A172 (cell line): ENCODE results near the gene PTGR3. TPM values are rescaled to one million over a fixed set of nuclear protein-coding genes. Genes with fewer than 3 reads are reported as not detected.
A peak's percentile ranks its signal among the peaks of the same experiment; 100 is the strongest.

Experiments used
- DNase-seq: peaks from one replicate; pipeline ENCODE4 v3.0.0-alpha.2; 2015; ENCODE audit warnings: low spot score
- total RNA-seq: library from RNA; depleted of rRNA; stranded (reverse); fragments of >200 nt; shearing (Covaris generic); gene quantifications from 2 replicates; pipeline ENCODE4 v1.2.3, GENCODE V29; 2014

Gene PTGR3
- total RNA-seq, 1 experiment from 2014 or later = 7.6 TPM

DNA sequence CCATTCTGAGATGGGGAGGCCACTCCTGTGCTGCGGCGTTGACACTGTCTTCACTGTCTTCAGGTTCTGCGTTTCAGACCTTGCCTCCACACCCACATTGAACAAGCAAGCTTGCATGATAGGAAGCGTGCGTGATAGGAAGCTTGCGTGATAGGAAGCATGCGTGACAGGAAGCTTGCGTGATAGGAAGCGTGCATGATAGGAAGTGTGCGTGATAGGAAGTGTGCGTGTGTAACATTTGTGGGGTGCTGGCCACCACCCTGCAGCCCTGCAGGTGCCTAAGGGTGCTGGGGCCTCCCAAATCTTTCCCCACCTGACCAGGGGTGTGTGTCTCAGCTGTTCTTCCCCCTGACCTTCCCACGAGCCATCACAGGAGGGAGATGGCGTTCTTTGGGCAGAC, 27.0 kb upstream of the PTGR3 start:
- no peak for DNase-seq

DNA sequence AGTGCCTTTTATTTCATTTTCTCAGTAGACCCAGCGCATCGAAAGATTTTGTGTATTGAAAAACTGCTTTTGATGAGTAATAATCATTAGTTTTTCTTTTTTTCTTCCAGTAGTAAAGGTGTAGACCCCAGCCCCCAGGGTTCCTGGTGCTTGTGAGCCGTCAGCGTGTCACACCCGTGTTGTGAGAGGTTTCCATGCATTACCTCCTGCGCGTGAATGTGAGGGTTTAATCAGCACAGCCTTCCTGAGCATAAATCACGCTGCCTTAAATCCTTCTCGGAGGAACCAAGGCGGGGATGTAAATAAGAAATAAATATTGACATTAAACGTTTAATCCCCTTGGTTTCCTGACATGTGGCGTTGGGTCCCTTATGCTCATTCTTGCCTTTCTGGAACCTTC, 26.0 kb upstream of the PTGR3 start:
- DNase-seq = no peak

- DNase-seq = no peak
Observed at GRCh38 chr18:75231053-75231406, 22.1 kb upstream of the PTGR3 start.

- DNase-seq = peak; percentile 18
Observed at GRCh38 chr18:75230163-75231052, 21.5 kb upstream of the PTGR3 start.

DNA sequence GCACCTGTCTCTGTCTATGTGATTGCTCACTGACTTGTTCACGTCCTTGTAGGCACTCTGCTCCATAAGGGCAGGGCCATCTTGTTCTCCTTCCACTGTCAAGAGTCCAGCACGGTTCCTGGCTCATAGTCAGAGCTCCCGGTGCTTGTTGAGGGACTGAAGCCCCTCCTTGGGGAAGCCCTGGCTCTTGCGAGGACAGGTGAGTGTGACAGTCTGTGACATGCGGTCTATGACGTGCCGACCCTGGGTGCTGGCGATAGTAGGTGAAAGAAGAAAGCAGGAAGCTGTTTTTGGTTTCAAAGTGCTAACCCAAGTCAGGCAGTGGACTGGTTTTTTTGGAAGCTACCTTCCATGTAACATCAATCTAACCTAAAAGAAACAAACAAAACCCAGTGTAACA, 20.5 kb upstream of the PTGR3 start:
- DNase-seq = no peak

- DNase-seq = no peak
Observed at GRCh38 chr18:75228967-75229366, 20.0 kb upstream of the PTGR3 start.

- no peak for DNase-seq
Observed at GRCh38 chr18:75227535-75228296, 18.8 kb upstream of the PTGR3 start.

DNA sequence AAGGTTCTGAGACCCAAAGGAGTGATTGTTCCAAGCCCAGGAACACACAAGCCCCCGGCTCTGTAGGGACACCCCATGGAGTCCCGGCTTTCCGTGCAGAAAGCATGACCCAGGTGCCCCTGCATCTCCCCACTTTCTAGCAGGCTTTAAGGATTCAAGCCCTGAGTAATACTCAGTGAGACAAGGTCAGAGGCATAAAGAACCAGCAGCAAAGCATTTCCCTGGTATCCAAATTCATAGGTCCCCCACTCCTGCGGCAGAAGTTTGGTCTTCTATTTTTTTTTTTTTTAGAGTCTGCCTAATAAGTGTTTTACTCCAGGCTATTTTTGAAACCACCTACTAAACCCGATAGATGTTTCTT, 18.0 kb upstream of the PTGR3 start:
- no peak for DNase-seq

GRCh38 chr18:75226286-75226955, 17.5 kb upstream of the PTGR3 start:
- no peak for DNase-seq

GRCh38 chr18:75223687-75224347, 14.9 kb upstream of the PTGR3 start:
- DNase-seq = no peak

DNA sequence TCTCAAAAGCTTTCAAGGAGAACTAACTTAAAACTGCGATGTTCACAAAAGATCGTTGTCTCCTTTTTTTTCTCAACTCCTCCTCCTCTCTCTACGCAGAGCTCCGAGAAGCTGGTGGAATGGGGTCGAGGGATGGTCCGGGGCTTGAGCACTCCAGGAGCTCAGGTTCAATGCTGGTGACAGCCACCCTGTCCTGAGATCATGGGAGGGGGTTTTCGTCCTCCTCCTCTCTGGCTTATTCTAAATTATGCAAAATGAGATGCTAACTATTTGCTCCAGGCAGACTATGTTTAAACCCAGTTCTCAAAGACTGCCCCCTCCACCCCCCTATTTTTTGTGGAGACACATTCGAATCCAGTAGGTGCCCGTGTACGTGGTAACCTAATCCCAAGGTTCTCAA, 13.5 kb upstream of the PTGR3 start:
- no peak for DNase-seq

GRCh38 chr18:75221897-75222296, 13.0 kb upstream of the PTGR3 start:
- no peak for DNase-seq

- DNase-seq = no peak
Observed at GRCh38 chr18:75221397-75221796, 12.5 kb upstream of the PTGR3 start.

DNA sequence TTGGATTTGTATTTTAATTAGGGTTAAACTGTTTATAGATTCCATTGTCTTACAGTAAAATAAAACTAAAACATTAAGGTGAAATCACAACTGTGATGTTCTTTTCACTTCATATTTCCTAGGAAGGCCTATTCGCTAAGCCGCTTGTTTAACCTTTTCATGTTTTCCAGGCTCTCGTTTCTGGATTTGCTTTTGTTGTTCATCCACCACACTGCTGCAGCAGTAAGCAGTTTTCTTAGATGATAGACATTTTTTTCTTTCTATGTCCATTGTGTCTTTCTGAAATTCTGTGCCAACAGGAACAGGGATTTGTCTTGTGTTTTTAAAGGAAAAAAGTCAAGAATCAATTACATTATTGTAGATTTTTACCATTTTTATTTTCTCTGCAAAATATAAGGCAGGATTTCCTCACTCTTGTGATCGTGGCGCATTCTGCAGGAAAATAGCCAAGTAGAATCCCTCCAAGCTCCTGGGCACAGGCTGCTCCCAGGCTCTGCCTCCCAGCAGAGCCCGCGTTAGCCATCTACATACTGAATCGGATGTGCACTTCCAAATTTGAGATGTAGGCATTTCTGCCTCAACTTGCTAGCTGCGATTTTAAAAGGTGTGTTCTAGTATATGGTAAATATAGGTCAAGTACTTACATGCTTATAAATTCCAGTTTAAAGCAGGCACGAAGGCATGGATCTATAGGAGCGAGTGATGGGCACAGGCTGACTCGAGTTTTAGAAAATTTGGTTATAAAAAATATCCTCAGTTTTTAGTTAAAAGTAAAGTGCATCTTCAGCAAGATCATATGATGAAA, 11.8 kb upstream of the PTGR3 start:
- no peak for DNase-seq

GRCh38 chr18:75219745-75220375, 10.9 kb upstream of the PTGR3 start:
- DNase-seq = no peak

- no peak for DNase-seq
Observed at GRCh38 chr18:75218065-75218923, 9.4 kb upstream of the PTGR3 start.

DNA sequence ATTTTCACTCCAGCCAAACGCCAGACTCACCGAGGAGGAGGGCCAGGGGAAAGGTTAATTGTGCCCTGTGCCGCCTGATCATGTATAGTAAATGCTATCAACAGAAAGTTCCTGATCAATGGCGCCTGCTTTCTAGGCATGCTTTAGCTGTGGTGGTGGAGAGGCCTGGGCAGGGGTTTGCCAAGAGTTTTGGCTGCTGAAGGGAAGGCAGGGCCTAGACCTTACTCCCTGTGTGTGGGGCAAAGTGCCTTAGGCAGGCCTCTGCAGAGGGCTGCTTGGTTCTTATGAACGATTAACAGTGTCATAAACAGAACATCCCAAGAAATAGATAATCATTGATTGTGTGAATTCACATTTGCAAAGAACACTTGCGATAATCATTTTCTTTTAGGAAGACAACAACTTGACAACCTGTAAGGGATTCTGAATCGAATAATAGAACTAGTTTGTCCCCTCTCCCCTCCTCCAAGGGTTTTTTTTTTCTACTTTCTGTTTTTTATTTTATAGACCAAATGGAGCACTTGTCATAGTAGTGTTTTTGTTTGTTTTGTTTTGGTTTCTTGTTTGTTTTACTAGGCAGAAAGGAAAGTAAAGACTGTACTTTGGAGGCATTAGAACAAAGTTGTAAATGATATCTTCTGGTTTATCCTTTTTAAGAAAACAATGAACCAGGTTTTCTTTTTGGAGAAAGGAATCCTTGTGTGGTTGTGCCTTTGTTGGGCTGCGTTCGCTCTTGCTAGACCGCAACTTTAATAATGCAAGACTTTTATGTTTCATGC, 8.2 kb upstream of the PTGR3 start:
- DNase-seq = no peak

- DNase-seq = no peak
Observed at GRCh38 chr18:75216212-75216910, 7.4 kb upstream of the PTGR3 start.
